HG03060 (cell line): ENCODE data around the gene PNCK.

Experiments used
- ATAC-seq: cut with Tn5 transposase; IDR thresholded peaks from one replicate; pipeline ENCODE4 v1.9.1; 2021; ENCODE audit warnings: low read depth, moderate number of reproducible peaks; ENCODE audit not compliant: unreplicated experiment

PNCK gene

DNA sequence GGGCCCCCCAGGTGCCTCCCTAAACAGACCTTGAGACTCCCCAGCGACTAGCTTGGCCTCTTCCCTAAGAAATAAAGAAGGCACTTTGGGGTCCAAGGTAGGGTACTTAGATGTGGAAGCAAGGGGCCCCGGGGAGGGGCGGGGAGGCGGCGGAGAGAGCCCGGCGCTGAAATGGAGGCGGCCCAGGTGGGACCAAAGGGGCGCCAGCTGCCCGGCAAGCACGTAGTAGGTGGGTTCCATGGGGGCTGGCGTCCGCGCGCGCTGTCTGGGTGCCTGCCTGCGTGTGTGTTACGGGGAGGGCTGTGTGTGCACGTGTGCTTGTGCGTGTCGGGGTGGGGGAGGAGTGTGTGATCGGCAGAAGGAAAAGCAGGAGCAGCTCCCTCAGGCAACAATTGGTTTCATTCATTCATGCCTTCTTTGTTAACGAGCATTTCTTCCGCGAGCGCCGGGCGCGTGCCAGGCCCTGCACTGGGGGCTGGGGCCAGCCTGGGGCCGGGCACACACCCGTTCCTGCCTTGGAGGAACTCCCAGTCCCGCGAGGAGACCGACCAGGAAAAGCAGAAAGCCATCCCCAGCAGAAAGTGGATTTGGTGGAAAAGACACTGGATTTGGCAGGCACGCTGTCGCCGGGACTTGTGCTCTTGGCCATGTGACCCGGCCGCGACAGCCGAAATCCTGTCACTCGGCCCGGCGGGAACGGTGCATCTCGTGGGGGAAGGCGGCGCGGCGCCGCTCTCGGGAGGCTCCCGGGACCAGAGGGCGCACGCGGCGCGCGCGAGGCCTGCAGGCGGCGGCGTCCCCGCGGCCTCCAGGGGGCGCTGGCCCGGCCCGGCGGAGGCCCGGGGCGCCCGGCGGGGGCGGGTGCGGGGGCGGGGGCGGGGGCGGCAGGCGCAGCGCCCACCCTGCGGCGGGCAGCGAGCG, 29.9 kb downstream of the PNCK start:
- ATAC-seq, result no peak

DNA sequence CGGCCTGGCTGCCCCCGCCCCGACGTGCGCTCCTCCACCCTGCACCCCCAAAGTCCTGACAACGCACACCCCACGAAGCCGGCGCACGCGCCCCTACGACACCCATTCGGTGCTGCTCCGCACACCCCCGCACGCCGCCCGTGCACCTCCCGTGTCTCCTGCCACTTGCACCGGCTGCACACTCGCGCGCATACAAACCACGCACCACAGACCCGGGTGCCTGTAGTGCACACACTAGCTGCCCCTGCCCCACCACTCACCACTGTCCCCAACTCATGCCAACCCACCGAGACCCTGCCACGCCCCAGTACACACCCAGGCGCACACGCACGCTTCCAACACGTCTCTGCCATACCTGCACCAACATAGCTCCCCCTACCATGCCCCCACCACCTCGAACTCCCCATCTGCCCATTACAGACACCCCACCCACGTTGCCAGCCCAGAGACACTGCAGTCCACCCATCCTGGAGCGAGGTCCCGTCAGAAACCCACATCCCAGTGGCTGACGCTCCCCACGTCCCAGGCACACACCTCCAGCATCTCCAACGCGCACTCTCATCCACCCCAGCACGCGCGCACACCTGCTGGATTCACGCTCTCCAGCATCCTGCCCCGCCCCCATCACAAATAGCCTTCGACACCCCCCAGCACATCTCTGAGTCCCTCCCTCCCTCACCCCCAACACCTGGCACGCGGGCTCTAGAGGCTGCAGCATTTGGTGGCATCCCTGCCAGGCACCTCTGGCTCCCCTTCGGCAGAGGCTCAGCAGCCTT, 30.8 kb downstream of the PNCK start:
- ATAC-seq, result no peak

DNA sequence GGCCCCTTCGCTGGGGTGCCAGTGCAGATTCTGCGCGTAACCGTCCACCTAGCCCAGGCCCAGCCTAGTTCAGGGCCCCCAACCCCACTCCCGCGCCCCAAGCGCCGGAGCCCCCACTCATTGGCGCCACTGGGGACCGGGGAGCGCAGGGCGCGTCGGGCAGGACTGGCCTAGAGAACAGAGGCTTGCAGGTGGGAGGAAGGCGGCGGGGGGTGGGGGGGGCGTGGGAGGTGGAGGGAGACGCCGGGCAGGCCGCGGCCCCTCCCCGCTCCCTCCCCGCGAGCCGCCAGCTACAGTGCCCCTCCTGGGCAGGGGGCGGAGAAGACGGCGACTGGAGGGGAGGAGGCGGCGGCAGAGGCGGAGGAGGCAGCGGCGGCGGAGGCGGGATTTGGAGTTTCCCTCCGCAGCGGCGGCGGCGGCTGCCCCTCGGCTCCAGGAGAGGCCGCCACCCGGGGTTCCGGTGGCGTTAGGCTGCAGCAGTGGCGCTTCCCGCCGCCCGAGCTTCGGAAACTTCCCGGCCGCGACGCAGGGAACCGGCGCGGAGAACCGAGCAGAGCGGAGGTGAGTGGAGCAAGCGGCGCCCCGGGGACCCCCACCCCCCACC, 31.5 kb downstream of the PNCK start:
- ATAC-seq, result no peak

DNA sequence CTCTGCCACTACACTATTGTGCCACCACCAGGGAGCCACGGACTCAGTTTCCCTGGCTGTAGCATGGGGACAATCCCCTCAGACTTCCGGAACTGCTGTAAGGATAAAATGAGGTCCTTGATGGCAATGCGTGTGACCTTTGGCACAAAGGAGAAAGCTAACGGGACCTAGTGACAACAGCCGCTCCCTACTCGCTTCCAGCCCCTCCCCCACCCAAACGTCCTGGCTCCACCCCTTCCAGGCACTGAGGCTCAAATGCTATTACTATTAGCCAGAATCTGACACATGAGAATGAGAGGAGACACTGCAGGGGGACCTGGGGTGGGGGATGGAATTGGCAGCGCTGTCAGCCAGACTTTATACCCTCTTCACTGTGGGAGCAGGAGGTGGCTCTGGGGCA, 32.0 kb downstream of the PNCK start:
- no peak for ATAC-seq

DNA sequence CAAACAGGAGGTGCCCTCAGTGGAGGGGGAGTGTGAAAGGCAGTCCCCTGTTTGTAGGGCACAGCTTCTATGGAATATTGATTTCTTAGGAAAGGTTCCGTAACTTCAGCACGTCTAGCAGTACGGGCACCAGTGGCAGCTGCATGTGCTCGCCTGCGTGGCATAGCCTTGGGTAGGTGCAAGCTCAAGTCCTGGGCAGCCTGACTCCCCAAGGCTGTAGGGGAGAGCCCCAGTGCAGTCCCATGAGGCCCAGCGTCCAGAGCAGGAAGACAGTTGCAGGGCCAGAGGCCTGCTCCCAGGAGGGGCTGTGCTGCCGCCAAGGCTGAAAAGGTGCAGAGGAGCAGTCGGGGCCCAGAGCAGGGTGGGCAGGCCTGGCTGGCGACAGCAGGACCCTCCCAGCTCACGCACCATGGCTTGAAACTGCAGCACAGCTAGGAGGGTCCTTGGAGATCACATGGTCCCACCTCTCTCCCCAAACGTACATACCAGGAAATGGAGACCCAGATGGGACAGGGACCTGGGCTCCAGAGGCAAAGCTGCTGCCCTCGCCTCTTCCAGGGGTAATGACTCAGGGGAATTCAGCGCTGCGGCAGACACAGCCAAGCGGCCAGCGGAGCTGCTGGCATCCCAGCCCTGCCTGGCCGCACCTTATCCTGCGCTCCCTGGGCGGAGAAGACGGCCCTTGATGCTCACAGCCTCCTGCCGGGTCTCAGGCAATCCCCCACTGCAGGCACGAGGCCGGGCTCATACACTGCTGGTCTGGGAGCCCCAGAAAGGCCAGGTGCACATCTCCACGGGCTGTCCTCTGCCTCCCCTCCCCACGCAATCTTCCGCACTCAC, 32.7 kb downstream of the PNCK start:
- ATAC-seq, result no peak

DNA sequence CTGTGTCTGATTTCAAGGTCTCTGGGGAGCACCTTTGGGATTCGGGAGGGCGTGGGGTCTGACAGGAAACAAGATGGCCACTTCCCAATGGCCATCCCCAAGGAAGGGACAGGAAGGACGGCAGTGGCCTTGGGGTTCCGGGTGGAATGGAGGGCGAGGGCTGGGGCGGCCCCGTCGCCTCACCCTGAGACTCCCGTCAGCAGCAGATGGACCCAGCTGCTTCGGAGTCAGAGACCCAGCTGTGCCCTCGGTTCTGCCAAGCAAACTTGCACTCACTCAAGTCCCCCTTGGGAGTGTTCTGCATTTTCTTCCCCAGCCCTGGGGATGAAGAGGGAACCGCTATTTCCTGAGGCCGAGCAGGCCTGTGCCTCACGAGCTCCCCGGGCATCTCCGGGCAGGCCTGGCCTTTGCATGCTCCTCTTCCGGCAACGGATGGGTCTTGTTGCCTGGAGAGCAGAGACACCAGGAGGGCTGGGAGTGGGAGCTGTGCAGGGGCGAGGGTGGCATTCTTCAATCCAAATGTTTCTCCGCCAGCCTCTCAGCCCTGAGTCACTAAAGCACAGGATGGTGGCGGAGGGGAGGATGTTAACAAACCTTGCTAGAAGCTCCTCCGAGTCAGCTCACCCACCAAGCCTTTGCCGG, 33.4 kb downstream of the PNCK start:
- ATAC-seq, result no peak

DNA sequence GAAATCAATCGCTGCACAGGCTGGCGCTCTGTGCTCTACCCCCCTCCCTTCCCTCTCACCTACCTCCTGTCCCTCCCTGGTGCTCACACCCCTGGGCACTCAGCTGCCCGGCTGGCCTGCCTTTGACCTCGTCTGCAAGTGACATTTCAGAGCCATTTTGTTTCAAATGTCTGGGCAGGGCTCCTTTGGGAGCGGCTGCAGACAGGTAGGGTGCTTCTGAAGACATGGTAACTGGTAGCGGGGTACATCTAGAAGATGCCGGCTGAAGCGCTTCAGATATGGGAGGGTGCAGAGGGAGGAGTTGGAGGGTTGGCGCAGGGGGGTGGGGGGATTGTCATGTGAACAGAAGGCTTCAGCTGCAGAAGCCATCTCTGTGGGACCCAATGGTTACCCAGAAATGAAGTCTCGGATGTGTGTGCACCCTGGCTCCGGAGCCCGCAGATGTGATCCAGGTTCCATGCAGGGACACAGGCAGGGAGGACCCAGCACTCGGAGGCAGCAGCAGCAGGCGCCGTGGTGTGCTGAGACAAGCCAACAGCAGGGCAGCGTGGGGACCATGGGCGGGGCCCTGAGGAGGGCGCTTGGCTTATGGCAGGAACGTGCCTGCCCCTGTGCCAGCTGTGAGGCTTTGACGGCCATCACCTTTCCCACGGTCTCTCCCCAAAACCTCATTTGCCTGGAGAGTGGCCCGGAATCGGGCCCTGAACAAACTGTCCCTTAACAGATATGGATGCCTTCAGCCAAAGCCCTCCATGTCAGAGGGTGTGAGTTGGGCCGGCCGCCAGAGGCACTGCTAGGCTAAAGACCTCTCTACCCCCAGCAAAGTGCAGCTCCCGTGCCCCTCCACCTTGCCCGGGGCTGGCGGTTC, 34.2 kb downstream of the PNCK start:
- ATAC-seq, result no peak

DNA sequence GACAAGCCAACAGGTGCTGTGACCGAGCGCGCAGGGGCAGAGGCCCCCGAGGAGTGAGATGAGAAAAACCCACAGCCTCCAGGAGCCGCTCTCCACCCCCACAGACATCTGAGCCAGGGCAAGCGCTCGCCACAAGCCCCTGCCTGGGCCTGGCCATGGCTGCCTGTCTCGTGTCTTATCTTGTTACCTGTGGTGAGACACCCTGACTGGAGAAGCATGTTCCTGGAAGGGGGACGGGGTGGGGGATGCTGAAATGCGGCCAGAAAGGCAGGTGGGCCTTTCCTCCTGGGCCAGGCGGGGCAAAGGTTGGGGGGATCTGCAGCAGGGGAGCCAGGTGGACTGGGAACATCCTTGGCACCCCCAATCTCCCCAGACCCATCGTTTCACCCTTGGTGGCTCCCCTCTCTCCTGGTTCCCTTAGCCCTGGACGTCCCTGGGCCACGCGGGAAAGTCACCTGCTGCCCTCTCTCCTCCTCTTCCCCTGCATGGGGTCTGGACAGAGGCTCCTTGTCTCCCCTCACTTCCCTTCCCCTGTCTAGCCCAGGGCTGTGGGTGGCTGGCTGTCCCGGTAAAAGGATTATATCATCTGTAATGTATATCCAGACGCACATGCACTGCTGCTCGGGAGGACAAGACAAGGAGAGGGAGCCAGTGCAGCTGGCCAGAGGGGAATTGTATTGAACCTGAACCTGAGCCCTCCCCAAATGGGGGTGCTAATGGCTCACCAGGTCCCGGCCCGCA, 35.0 kb downstream of the PNCK start:
- no peak for ATAC-seq

DNA sequence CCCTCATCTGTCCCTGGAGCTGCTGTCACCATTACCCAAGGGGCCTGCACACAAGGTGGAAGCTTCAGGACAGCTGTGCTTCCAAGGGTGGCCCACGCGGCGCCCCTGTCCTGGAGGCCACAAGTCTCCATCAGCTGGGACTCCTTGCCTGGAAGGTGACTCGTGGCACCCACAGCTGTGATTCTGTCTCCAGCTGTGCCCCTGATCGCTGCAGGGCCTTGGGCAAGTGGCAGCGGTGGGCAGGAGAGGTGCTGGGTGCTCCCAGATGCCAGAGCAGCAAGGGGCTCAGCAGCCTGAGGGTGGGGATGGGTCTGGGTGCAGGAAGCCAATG, 35.6 kb downstream of the PNCK start:
- ATAC-seq, result no peak

DNA sequence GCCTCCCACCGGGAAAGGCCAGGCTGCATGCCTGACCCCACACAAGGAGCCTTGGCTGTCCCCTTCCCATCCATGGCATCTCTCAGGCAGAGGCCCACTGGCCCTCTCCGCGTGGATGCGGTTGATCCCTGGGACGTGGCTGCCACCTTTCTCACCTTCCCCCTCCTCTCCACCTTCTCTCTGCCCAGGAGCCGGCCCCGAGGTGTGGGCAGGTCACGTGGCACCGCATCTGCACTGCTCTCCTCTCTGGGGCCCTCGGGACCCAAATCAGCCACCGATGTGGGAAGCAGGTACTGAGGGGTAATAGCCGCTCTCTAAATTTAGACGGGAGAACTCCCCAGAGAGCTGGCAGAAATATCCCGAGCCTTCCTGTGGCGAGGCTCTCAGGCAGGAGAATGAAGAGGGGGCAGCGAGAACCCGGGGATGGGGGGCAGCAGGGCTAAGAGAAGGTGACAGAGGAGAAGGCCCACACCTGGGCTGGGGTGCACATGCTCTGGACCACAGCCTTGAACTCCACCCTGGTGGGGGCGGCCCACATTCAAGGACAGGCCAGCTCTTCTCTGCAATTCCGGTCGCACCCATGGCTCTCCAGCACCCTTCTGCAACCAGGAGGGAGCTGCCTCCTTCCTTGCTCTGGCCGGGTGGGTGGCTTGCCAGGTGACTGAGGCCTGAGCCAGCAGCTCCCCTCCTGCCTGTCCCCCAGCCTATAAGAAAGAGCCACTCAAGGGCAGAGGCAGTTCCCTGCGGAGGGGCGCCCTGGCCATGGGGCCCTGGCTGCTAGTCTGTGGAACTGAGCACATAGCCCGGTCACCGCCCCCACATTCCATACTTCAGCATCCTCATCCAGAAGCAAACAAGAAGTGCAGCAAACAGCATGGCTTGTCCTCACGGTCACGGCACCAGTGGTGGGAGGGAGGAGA, 36.2 kb downstream of the PNCK start:
- no peak for ATAC-seq

DNA sequence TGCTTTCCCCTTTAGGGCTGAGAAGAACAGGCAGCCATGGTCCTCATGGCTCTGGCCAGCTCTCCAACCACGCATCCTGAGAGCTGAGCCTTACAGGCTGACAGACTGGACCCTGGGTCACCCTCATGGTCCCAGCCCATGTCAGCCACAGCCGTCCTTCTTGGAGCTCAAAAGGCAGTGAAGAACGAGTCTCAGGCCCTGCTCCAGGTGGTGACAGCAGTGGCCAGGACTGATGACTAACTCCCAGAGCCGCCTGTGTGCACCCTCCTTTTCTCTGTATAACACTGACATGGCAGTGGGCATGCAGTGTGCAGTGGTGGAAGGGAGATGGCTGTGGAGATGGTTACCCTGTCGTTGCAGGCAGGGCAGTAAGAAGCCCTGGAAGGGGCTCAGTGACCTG, 36.9 kb downstream of the PNCK start:
- no peak for ATAC-seq

DNA sequence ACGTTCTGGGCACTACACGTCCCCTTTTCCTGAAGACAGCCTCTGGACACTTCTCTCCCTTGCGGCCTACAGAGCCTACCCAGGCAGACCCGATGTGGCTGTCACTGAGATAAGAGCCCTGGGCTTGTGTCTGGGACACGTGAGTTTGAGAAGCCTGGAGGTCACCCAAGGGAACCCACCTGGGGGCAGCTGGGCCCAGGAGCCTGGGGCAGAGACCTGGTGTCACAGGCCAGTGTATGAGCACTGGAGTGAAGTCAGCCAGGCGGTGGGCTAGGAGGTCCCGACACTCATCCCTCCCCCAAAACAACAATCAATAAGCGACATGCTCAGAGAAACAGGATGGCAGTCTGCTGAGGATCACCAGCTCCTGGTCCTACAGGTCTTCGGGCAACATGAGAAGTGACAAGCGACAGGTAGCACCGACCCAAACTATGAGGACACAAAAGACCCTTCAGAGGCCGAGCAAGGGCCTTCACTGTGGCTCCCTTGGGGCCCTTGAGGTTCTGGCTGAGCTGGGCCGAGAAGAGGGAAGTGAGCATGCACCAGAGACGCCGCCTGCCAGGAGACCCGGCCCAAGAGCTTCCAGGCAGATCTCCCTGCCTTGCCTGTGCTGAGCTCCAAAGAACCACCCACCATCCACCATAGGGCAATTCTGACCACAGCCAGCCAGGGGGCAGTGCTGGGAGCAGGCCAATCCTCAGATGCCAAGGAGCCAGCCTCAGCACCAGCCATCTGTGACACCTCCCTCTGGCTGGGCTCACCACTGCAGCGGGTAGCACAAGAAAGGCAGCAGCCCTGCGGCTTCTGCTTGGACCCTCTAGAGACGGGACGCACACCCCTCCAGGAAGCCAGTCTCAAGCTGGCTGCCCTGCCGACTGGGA, 37.6 kb downstream of the PNCK start:
- no peak for ATAC-seq

DNA sequence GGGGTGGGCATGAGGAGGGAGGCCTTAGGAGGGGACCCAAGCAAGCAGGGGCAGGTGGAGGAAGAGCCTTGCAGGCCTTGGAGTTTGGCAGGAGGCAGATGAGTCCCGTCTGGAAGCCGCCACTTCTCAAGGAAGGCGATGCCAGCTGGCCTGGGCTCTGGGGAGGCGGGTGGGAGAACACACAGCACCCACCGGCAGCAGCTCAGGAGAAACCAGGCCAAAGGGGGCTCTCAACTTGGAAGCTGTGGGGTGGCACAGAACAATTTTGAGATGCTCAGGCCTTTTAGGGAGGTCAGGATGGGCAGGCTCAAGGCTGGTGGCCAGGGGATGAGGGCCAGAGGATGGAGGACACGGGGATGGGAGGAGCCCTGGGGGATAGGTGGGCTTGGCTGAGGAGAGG, 38.2 kb downstream of the PNCK start:
- ATAC-seq, result no peak

DNA sequence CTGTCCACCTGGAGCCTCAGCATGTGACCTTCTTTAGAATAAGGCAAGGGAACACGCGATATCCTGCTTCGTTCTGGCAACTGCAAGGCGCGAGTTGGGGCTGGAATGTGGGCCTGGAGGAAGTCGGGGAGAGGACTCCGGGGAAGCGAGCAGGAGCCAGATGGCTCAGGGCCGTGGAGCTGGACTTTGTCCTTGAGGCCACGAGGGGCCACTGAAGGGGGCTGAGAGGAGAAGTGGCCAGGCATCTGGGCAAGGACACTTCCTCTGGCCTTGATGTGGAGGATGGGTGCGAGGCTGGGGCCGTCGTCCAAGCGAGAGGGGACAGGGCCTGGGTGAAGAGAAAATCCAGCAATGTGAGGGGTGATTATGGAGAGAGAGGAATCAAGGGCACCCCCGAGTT, 38.8 kb downstream of the PNCK start:
- ATAC-seq, result no peak

DNA sequence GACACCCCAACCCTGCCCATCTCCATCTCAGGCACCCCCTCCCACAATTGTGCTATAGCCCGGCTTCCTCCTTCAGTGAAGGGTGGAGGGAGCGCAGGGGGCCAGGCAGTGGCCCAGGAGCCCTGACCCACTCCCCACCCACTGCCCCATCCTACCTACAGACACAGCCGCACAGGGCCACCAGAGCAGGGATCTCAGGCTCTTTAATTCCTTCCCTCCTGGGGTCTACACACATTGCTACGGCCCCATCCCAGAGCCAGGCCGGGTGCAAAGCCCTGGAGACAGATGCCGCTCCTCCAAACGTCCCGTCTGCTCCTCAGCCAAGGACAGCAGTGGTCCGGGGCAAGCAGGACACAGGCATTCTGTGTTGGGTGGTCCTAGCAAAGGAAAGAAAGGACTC, 39.4 kb downstream of the PNCK start:
- ATAC-seq, result no peak

DNA sequence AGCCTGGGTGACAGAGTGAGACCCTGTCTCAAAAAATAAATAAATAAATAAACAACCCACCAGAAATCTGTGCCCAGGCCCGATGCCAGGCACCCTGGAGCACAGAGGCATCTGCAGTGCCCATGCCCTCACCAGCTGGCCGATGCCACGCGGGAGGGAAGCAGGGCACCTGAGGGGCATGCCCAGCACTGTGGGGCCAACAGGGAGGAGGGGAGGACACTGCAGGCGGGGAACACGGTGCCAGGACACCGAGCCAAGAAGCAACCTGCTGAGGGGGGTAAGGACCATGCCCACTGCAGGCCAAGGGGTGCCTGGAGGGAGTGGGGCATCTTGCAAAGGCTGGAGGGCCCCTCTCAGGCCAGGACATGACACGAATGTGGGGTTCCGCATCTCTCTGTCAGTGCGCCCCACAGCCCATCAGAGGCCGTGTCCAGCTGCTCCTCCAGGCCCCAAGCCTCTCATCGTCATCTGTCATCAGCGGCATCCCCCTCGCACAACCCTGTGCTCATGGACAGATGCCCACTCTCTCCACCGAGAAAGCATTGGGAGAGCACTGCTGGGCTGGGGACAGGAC, 39.9 kb downstream of the PNCK start:
- ATAC-seq, result no peak
